HepG2 (cell line): ENCODE results near the gene PRRC2A. TPM values are rescaled to one million over a fixed set of nuclear protein-coding genes. Genes with fewer than 3 reads are reported as not detected.
A peak's percentile ranks its signal among the peaks of the same experiment; 100 is the strongest.

ENCODE experiments used
- ATAC-seq: fragments of 200-7000 bp; cut with Tn5 transposase; 3 replicates; pipeline ENCODE4 v1.9.1; 2020; ENCODE audit warnings: mild to moderate bottlenecking, moderate library complexity
- BruUV-seq: library from RNA; stranded (reverse); fragments of 400-500 nt; replicated peaks from 2 replicates; lab custom pipeline; 2021; lab: Mats Ljungman, UMichigan
- CTCF ChIA-PET: fragments of 300-600 bp; formaldehyde crosslinking; extraction: SDS; loops from one replicate; lab custom pipeline; 2021; ENCODE audit warnings: low total read pairs, inconsistent platforms, low intra/inter-chr PET ratio; lab: Yijun Ruan, JAX
- POLR2A ChIA-PET: fragments of 350-600 bp; sonication (Branson Sonifier 250); formaldehyde crosslinking; loops from one replicate; lab custom pipeline; 2020; ENCODE audit warnings: antibody characterized with exemption, inconsistent platforms; lab: Yijun Ruan, JAX
- DNase-seq: peaks from one replicate; pipeline ENCODE4 v3.0.0-alpha.2; 2015; ENCODE audit warnings: low spot score
- FAIRE-seq: peaks from 3 replicates; lab custom pipeline; 2011; peaks lifted over from hg19 to GRCh38; lab: Jason Lieb, UNC
- H2AFZ ChIP-seq: one replicate; pipeline ENCODE4 v1.6.1; 2011; ENCODE audit warnings: low read length, inconsistent platforms
- H3K27ac ChIP-seq: fragments of 300-600 bp; 3 replicates; pipeline ENCODE4 v1.8.0; 2011; ENCODE audit warnings: mixed run types, mild to moderate bottlenecking, mixed read lengths, low read length, inconsistent platforms; ENCODE audit not compliant: insufficient read depth; ENCODE audit errors: extremely low read length
- H3K27me3 ChIP-seq, 2 experiments: fragments of 200-600 bp in 1 of 2; 2 replicates in 1 of 2; 3 replicates in 1 of 2; pipeline versions ENCODE4 v1.6.0 to v1.8.0; 2011; ENCODE audit warnings: low read length in 2 of 2, mild to moderate bottlenecking in 2 of 2, moderate library complexity in 2 of 2, inconsistent platforms in 1 of 2; ENCODE audit not compliant: insufficient read depth in 2 of 2, control insufficient read depth in 1 of 2
- H3K36me3 ChIP-seq, 2 experiments: fragments of 200-600 bp in 1 of 2; replicated peaks in 1 of 2; 2 replicates in 1 of 2; 3 replicates in 1 of 2; pipeline versions ENCODE4 v1.5.1 to v1.8.0; 2011; ENCODE audit warnings: low read length in 2 of 2, inconsistent platforms in 1 of 2; ENCODE audit not compliant: insufficient read depth in 2 of 2, control insufficient read depth in 1 of 2
- H3K4me1 ChIP-seq: 2 replicates; pipeline ENCODE4 v1.5.1; 2012; ENCODE audit warnings: low read length, inconsistent platforms; ENCODE audit not compliant: insufficient read depth
- H3K4me2 ChIP-seq: 2 replicates; pipeline ENCODE4 v1.6.0; 2011; ENCODE audit warnings: low read depth, low read length, inconsistent platforms
- H3K4me3 ChIP-seq, 3 experiments: fragments of 200-600 bp in 1 of 3; sonication (generic), shearing (Covaris generic) in 1 of 3; replicated peaks in 1 of 3; 2 replicates each; pipeline ENCODE4 v1.5.1; 2011 to 2016; ENCODE audit warnings: low read length in 3 of 3, inconsistent platforms in 2 of 3, low read depth in 2 of 3, mild to moderate bottlenecking in 2 of 3, control low read depth in 1 of 3, mixed read lengths in 1 of 3; ENCODE audit not compliant: insufficient read depth in 1 of 3
- H3K79me2 ChIP-seq: one replicate; pipeline ENCODE4 v1.6.1; 2011; ENCODE audit warnings: low read length, inconsistent platforms; ENCODE audit not compliant: insufficient read depth
- H3K9ac ChIP-seq: 2 replicates; pipeline ENCODE4 v1.6.0; 2011; ENCODE audit warnings: mild to moderate bottlenecking, low read depth, low read length, inconsistent platforms; ENCODE audit not compliant: insufficient read depth
- H3K9me3 ChIP-seq: 2 replicates; pipeline ENCODE4 v1.5.1; 2012; ENCODE audit warnings: mild to moderate bottlenecking, low read length
- H4K20me1 ChIP-seq: 2 replicates; pipeline ENCODE4 v1.6.0; 2011; ENCODE audit warnings: inconsistent platforms, mild to moderate bottlenecking, low read length, moderate library complexity; ENCODE audit not compliant: insufficient read depth
- DBP ChIP-seq: sonication (generic); formaldehyde crosslinking; IDR thresholded peaks from 2 replicates; pipeline ENCODE4 v1.4.0; 2020; ENCODE audit warnings: missing genetic modification reagents; ENCODE audit errors: not compliant biosample characterization
- DMAP1 ChIP-seq: IDR thresholded peaks from 2 replicates; pipeline ENCODE4 v1.6.1; 2016
- IKZF4 ChIP-seq: sonication (generic); formaldehyde crosslinking; IDR thresholded peaks from 2 replicates; pipeline ENCODE4 v1.5.1; 2020; ENCODE audit warnings: borderline replicate concordance, mild to moderate bottlenecking, low read depth, missing genetic modification reagents; ENCODE audit errors: not compliant biosample characterization
- MED1 ChIP-seq: sonication (generic); formaldehyde crosslinking; IDR thresholded peaks from 2 replicates; pipeline ENCODE4 v1.4.0; 2020; ENCODE audit warnings: missing genetic modification reagents
- NONO ChIP-seq, 2 experiments: fragments of 450-650 bp in 1 of 2; sonication (generic) in 1 of 2; formaldehyde crosslinking in 1 of 2; IDR thresholded peaks in 1 of 2; conservative IDR thresholded peaks in 1 of 2; 2 replicates each; pipeline versions ENCODE4 v1.6.1 to v1.8.0; 2017 to 2022; ENCODE audit warnings: mild to moderate bottlenecking in 1 of 2, missing genetic modification reagents in 1 of 2, moderate library complexity in 1 of 2
- PHF21A ChIP-seq: sonication (generic); formaldehyde crosslinking; IDR thresholded peaks from 2 replicates; pipeline ENCODE4 v1.5.0; 2020; ENCODE audit warnings: mild to moderate bottlenecking, missing genetic modification reagents
- ZBTB20 ChIP-seq: sonication (generic); formaldehyde crosslinking; IDR thresholded peaks from 2 replicates; pipeline ENCODE4 v1.8.1; 2023; ENCODE audit warnings: missing genetic modification reagents, low read depth, mild to moderate bottlenecking, borderline replicate concordance
- ZBTB43 ChIP-seq: sonication (generic); formaldehyde crosslinking; conservative IDR thresholded peaks from 2 replicates; pipeline ENCODE4 v1.4.0; 2020; ENCODE audit warnings: missing genetic modification reagents
- ZNF383 ChIP-seq: sonication (generic); formaldehyde crosslinking; IDR thresholded peaks from 2 replicates; pipeline ENCODE4 v1.4.0; 2020; ENCODE audit warnings: missing genetic modification reagents, mild to moderate bottlenecking, borderline replicate concordance
- ZNF446 ChIP-seq: sonication (generic); formaldehyde crosslinking; IDR thresholded peaks from 2 replicates; pipeline ENCODE4 v1.5.0; 2020; ENCODE audit warnings: mild to moderate bottlenecking, missing genetic modification reagents
- ZNF550 ChIP-seq: sonication (generic); formaldehyde crosslinking; IDR thresholded peaks from 2 replicates; pipeline ENCODE4 v1.4.0; 2020; ENCODE audit warnings: mild to moderate bottlenecking, missing genetic modification reagents, borderline replicate concordance
- WGBS: methylation state at CpG from one replicate; pipeline ENCODE4 v1.1.6; 2017; ENCODE audit warnings: low lambda C conversion rate; 5-methylcytosine and 5-hydroxymethylcytosine counted together
- in situ Hi-C: cut with HindIII; loops from 2 replicates; pipeline ENCODE4 v1.10.0; 2017; ENCODE audit warnings: low pct_unique_long_range_greater_than_20kb; ENCODE audit not compliant: extremely low pct_ligation_motif_present
- intact Hi-C: fragments of 100-400 bp; cut with micrococcal nuclease; formaldehyde crosslinking; loops from one replicate; pipeline ENCODE4 v1.10.0; 2022; ENCODE audit not compliant: unreplicated experiment
- polyA plus RNA-seq, 8 experiments: library from polyadenylated mRNA; depleted of rRNA in 3 of 8; stranded (reverse) in 7 of 8; unstranded in 1 of 8; fragments of >200 nt; fragmentation: Illumina TruSeq in 4 of 8; extraction: Trizol in 4 of 8; gene quantifications; 2 replicates each; pipeline versions ENCODE4 v1.2.1 to v1.2.3, GENCODE V29; 2011 to 2016; ENCODE audit warnings: low read depth in 4 of 8, missing spikeins in 1 of 8, mixed read lengths in 1 of 8; ENCODE audit not compliant: insufficient read depth in 1 of 8
- total RNA-seq, 5 experiments: library from RNA; depleted of rRNA; stranded (reverse); fragments of >200 nt; fragmentation: Illumina TruSeq; extraction: Trizol; gene quantifications; 2 replicates each; pipeline ENCODE4 v1.2.3, GENCODE V29; 2016; ENCODE audit warnings: low read depth in 1 of 5
- TF ChIP-seq, protein P1 (sequence below): sonication (generic); formaldehyde crosslinking; IDR thresholded peaks from 2 replicates; pipeline ENCODE4 v1.4.0; 2020; ENCODE audit warnings: mild to moderate bottlenecking, missing genetic modification reagents, borderline replicate concordance

PRRC2A gene
- total and polyA plus RNA-seq, 2 of the 13 experiments (the other 11 are each of a cell fraction or from before 2014, with no cell fraction given): 38.9 to 47.4 TPM

DNA sequence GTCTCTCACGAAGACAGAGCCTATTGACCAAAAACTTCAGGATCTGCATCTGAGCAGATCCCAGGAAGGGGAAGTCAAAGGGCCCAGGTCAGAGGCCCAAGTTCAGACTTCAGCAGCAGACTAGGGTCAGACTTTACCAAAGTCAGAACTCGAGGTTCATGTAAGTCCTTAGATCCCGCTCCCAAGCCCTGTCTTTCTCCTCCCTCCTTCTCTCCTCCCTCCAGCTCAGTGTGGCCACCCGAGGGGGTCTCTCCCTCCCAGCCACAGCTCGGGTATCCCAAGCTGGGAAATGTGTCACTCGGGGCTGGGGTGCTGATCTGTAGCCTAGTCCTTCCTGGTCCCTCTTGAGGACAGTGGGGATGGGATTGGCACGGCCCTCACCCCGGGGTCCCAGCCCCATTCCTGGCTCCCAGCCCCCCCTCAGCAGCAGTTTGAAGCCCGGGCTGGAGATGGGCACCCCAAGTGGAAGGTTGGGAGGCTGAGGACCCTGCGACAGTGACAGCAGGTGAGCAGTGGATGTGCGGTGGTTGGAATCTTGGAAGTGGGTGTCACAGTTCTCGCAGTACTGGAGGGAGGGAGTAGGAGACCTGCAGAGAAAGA lies 41.7 kb downstream of the PRRC2A start (continued):
- TF ChIP-seq NONO (IDR thresholded peaks at IDR 0.05) (no peak), NONO (CRISPR knock-in tag; conservative IDR thresholded peaks at IDR 0.05) (no peak), DBP (CRISPR knock-in tag) (no peak), MED1 (peak; percentile 21; the same call in 1 of the 2 replicates), DMAP1 (CRISPR knock-in tag) (no peak), ZBTB20 (CRISPR knock-in tag) (0 out of 2 replicates have a peak, but pooled peaks have one; percentile 26), ZBTB43 (no peak)
- TF ChIP-seq, all 625 proteins: peak for 19

DNA sequence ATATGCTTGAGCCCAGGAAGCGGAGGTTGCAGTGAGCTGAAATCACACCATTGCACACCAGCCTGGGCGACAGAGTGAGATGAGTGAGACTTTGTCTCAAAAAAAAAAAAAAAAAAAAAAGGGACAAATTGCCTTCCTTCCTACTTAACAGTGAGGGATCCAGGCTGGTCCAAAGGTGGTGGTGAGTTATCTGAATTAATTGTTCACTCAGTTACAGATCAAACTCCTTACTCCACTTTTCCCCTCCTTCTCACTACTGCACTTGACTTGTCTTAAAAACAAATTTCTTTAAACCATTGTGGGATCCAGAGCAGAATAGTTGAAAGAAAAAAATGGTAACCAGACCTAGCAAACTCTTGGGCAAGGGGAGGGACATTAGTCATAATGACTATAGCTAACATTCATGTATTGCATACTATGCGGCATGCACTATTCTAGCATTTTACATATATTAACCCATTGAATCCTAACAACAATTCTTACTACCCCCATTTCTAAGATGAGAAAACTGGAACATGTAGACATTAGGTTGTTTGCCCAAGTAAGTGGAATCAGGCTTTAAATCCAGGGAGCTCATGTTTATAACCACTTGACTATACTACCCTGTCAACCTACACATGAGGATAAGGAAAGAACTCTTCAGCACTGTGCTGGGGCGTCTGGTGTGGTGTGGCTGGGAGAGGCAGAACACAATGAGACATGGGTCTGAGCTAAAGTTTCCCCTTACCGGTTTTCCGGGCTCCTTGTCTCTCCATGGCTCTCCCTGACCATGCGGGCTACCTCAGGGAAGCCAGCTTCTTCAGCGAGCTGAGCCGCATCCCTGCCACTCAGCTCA lies 42.8 kb downstream of the PRRC2A start:
- intact Hi-C loops: no loop called here
- FAIRE-seq: no peak
- WGBS: 93% methylated on average over 9 of the region's 9 CpGs
- TF ChIP-seq IKZF4 (CRISPR knock-in tag) (no peak), ZNF383 (CRISPR knock-in tag) (no peak), ZNF550 (no peak), ZNF446 (CRISPR knock-in tag) (no peak), PHF21A (CRISPR knock-in tag) (no peak)
- TF ChIP-seq, protein P1, sequence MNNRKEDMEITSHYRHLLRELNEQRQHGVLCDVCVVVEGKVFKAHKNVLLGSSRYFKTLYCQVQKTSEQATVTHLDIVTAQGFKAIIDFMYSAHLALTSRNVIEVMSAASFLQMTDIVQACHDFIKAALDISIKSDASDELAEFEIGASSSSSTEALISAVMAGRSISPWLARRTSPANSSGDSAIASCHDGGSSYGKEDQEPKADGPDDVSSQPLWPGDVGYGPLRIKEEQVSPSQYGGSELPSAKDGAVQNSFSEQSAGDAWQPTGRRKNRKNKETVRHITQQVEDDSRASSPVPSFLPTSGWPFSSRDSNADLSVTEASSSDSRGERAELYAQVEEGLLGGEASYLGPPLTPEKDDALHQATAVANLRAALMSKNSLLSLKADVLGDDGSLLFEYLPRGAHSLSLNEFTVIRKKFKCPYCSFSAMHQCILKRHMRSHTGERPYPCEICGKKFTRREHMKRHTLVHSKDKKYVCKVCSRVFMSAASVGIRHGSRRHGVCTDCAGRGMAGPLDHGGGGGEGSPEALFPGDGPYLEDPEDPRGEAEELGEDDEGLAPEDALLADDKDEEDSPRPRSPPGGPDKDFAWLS (CRISPR knock-in tag): no peak

More for the DNA sequence above, 42.8 kb downstream of the PRRC2A start:
- Histone ChIP-seq H3K27me3 (no peaks in the 10 kb centered on the region; a peak in 1 of 5 replicates), H3K4me1 (peaks cover 77% of the 10 kb centered on the region), H4K20me1 (peaks cover 12% of the 10 kb centered on the region; the same call in 1 of the 2 replicates), H3K9ac (peak overlapping the region; percentile 98), H3K4me3 (peak overlapping the region; percentile 69 to 98 (median 71)), H3K4me2 (peak overlapping the region; percentile 94), H2AFZ (no peak overlapping the region), H3K27ac (peak overlapping the region; percentile 99), H3K9me3 (no peaks in the 10 kb centered on the region), H3K36me3 (peaks cover 9 to 25% of the 10 kb centered on the region in 2 experiments), H3K79me2 (peaks cover 66% of the 10 kb centered on the region)
- BruUV-seq: no TSS peak
- ChIA-PET POLR2A (interaction anchor here (0.7 to 7.4 kb wide), 18 partner anchors 8 to 266 kb away, joined by 3 to 438 read pairs (median 4); partner anchors contain the start of genes ABHD16A, APOM, BAG6 and CLIC1), CTCF (no interaction called here)
- in situ Hi-C loops: no loop called here
- no peak for ATAC-seq
- DNase-seq: no peak
